BE2C (cell line): ENCODE measurements around the gene TNS4.

Source experiments
- DNase-seq: peaks from one replicate; pipeline ENCODE4 v3.0.0-alpha.2; 2020
- H3K27me3 ChIP-seq: fragments of 250-450 bp; sonication (Bioruptor Pico); 2 replicates; pipeline ENCODE4 v1.5.1; 2020; ENCODE audit warnings: mild to moderate bottlenecking
- H3K36me3 ChIP-seq: fragments of 250-450 bp; sonication (Bioruptor Pico); 2 replicates; pipeline ENCODE4 v1.5.1; 2020; ENCODE audit warnings: mild to moderate bottlenecking
- H3K4me1 ChIP-seq: fragments of 250-450 bp; sonication (Bioruptor Pico); 2 replicates; pipeline ENCODE4 v1.5.1; 2020
- H3K4me3 ChIP-seq: 2 replicates; pipeline ENCODE4 v1.5.1; 2011; ENCODE audit warnings: low read depth, low read length
- H3K9me3 ChIP-seq: fragments of 250-450 bp; sonication (Bioruptor Pico); 2 replicates; pipeline ENCODE4 v1.5.1; 2020
- TF ChIP-seq, protein P1 (sequence below): IDR thresholded peaks from 2 replicates; pipeline ENCODE4 v1.5.1; 2012; ENCODE audit warnings: mild to moderate bottlenecking, low read depth, low read length

Gene TNS4

DNA sequence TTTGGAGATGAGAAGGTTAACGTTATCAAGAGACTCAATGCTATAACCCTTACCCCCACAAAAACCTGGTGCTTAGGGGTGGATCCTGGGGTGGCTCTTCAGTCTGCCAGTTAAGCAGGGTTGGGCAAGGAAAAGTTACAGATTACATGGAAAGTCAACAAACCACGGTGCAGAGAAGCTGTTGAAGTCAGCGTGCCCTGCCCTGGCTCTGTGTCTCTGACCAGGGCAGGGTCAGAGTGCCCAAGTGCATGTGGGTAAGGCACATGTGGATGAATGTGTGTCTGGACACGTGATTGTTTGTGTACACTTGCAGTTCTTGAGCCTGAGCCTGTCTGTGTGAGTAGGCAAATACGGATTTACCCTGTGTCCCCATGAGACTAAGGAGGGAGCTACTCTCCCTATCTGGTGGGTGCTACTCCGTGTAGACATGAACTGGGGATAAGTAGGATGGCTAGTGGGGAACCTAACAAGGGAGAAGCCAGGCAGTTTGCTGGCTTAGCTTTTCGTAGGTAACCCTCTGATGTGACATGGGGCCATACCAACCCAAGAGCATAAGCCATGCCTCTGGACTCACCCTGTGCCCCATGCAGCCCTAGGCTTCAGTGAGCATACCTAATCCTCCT, 52.7 kb downstream of the TNS4 start:
- H3K4me1 ChIP-seq = peaks cover 38% of the 10 kb centered on the region
- TF ChIP-seq, protein P1, sequence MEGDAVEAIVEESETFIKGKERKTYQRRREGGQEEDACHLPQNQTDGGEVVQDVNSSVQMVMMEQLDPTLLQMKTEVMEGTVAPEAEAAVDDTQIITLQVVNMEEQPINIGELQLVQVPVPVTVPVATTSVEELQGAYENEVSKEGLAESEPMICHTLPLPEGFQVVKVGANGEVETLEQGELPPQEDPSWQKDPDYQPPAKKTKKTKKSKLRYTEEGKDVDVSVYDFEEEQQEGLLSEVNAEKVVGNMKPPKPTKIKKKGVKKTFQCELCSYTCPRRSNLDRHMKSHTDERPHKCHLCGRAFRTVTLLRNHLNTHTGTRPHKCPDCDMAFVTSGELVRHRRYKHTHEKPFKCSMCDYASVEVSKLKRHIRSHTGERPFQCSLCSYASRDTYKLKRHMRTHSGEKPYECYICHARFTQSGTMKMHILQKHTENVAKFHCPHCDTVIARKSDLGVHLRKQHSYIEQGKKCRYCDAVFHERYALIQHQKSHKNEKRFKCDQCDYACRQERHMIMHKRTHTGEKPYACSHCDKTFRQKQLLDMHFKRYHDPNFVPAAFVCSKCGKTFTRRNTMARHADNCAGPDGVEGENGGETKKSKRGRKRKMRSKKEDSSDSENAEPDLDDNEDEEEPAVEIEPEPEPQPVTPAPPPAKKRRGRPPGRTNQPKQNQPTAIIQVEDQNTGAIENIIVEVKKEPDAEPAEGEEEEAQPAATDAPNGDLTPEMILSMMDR = no peak
- DNase-seq = no peak
- no peaks in the 10 kb centered on the region for H3K9me3 ChIP-seq
- no peak overlapping the region for H3K4me3 ChIP-seq
- no peaks in the 10 kb centered on the region for H3K27me3 ChIP-seq
- peaks cover 21% of the 10 kb centered on the region for H3K36me3 ChIP-seq

GRCh38 chr17:40448213-40448638, 53.2 kb downstream of the TNS4 start:
- Histone ChIP-seq H3K27me3 (no peaks in the 10 kb centered on the region), H3K4me1 (peaks cover 38% of the 10 kb centered on the region), H3K36me3 (peaks cover 16% of the 10 kb centered on the region), H3K9me3 (no peaks in the 10 kb centered on the region), H3K4me3 (no peak overlapping the region)
- TF ChIP-seq, protein P1 = no peak
- DNase-seq = no peak

DNA sequence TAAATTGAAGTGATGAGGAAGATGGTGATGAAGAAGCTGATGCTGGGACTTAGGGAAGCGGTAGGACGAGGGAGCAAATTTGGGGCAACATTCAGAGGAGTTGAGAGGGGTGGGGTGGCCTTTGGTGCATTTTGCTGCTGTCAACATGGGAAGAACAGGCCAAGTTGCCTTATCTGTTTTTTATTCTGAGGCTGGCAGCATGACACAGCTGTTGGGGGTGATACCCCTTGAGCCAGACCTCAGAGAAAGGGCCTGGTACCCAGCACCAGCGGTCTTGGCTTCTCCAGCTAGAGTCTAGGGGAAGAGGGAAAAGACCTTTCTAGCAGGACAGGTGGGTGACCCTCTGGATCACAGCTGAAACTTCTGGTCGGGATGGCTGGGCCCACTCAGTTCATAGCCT, 53.6 kb downstream of the TNS4 start:
- H3K4me3 ChIP-seq = no peak overlapping the region

DNA sequence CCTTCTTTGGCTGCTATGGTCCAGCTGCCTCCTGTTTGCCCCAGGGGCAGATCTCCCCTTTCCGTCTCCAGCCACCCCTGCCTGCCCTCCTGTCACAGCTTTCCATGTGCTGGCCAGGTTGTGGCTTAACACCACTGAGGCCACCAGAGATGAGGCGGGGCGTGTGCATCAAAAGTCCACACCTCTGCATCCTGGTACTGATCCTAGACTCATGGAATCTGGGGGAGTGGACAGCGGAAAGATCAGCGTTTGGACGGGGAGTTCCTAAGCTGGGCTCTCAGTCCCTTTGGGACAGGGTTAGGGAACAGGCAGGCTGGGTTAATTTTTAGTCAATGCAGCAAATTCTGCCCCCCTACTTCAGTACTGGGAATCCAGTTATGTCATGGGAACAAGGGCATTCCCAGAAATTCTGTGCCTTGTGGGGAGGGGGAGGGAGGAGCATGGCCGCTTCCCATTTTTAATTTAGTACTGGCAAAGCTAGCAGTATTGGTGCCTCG, 54.2 kb downstream of the TNS4 start:
- H3K9me3 ChIP-seq = no peaks in the 10 kb centered on the region
- peaks cover 5% of the 10 kb centered on the region for H3K36me3 ChIP-seq
- H3K4me3 ChIP-seq = no peak overlapping the region
- TF ChIP-seq, protein P1 = no peak
- no peak for DNase-seq
- no peaks in the 10 kb centered on the region for H3K27me3 ChIP-seq
- H3K4me1 ChIP-seq = peaks cover 34% of the 10 kb centered on the region

More for the DNA sequence above, 53.6 kb downstream of the TNS4 start:
- peaks cover 11% of the 10 kb centered on the region for H3K36me3 ChIP-seq
- no peaks in the 10 kb centered on the region for H3K9me3 ChIP-seq
- DNase-seq = no peak
- TF ChIP-seq, protein P1 = no peak
- no peaks in the 10 kb centered on the region for H3K27me3 ChIP-seq
- peaks cover 36% of the 10 kb centered on the region for H3K4me1 ChIP-seq

- Histone ChIP-seq H3K4me3 (peak overlapping the region; percentile 91), H3K27me3 (no peaks in the 10 kb centered on the region), H3K4me1 (peaks cover 23% of the 10 kb centered on the region), H3K9me3 (no peaks in the 10 kb centered on the region), H3K36me3 (no peaks in the 10 kb centered on the region; the same call in 1 of the 2 replicates)
- TF ChIP-seq, protein P1 = peak; percentile 20; the same call in 1 of the 2 replicates
- no peak for DNase-seq
Observed at GRCh38 chr17:40445751-40446468, 55.5 kb downstream of the TNS4 start.
